Progenitor cell of endocrine pancreas (in vitro differentiated cells): ENCODE measurements around the gene TMEM229A. TPM values are rescaled to one million over a fixed set of nuclear protein-coding genes. Genes with fewer than 3 reads are reported as not detected.
"Not testable (repeated sequence)": the region's sequence is repeated elsewhere in the genome, so short reads cannot be mapped to it uniquely, and the experiment has no call there.

Source experiments
- DNase-seq: peaks from one replicate; pipeline ENCODE4 v3.0.0; 2021; ENCODE audit warnings: low spot score; ENCODE audit not compliant: unreplicated experiment
- H3K27ac Mint-ChIP-seq: 2 replicates; pipeline ENCODE4 v1.8.0; 2021; ENCODE audit warnings: mild to moderate bottlenecking, moderate library complexity, mixed read lengths
- H3K27me3 Mint-ChIP-seq: 2 replicates; pipeline ENCODE4 v1.8.0; 2021; ENCODE audit warnings: mixed read lengths
- H3K36me3 Mint-ChIP-seq: 2 replicates; pipeline ENCODE4 v1.8.0; 2022; ENCODE audit warnings: mixed read lengths; ENCODE audit not compliant: insufficient read depth
- H3K4me1 Mint-ChIP-seq: 2 replicates; pipeline ENCODE4 v1.8.0; 2021; ENCODE audit warnings: low read depth, mixed read lengths
- H3K4me3 Mint-ChIP-seq: 2 replicates; pipeline ENCODE4 v1.8.0; 2021; ENCODE audit warnings: low read depth, mild to moderate bottlenecking, moderate library complexity, mixed read lengths
- H3K9me3 Mint-ChIP-seq: 2 replicates; pipeline ENCODE4 v1.8.0; 2021; ENCODE audit warnings: low read depth, mixed read lengths
- total RNA-seq: library from RNA; stranded (reverse); gene quantifications from 2 replicates; pipeline ENCODE4 v1.2.1, GENCODE V29; 2021
- TF ChIP-seq, protein P1 (sequence below): fragments of 200-600 bp; sonication (generic); IDR thresholded peaks from one replicate; pipeline ENCODE4 v1.5.0; 2021; ENCODE audit warnings: antibody characterized with exemption, mild to moderate bottlenecking; ENCODE audit not compliant: unreplicated experiment

Gene TMEM229A
- total RNA-seq, 1 donor from 2014 or later, result not detected

DNA sequence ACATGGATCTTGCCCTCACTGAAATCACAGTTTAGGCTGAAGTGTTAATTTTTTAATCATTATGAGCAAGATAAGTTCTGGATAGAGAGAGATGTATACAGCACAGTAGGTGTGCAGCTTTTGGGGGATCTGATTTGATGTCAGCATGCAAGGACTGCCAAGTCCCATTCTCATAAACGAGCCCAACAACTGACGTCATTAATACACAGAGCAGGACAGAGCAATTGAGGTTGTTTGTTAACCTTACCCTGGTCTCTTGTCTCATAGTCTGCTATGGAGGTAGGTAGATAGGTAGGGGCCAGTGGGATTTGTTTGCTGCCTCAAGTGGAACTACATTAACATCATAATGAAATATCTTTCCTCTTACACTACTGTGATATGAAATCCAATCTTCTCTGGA, 8.6 kb upstream of the TMEM229A start:
- H3K36me3 Mint-ChIP-seq, result no peaks in the 10 kb centered on the region
- no peak overlapping the region for H3K4me3 Mint-ChIP-seq
- H3K27me3 Mint-ChIP-seq, result peaks cover 16% of the 10 kb centered on the region
- TF ChIP-seq, protein P1, sequence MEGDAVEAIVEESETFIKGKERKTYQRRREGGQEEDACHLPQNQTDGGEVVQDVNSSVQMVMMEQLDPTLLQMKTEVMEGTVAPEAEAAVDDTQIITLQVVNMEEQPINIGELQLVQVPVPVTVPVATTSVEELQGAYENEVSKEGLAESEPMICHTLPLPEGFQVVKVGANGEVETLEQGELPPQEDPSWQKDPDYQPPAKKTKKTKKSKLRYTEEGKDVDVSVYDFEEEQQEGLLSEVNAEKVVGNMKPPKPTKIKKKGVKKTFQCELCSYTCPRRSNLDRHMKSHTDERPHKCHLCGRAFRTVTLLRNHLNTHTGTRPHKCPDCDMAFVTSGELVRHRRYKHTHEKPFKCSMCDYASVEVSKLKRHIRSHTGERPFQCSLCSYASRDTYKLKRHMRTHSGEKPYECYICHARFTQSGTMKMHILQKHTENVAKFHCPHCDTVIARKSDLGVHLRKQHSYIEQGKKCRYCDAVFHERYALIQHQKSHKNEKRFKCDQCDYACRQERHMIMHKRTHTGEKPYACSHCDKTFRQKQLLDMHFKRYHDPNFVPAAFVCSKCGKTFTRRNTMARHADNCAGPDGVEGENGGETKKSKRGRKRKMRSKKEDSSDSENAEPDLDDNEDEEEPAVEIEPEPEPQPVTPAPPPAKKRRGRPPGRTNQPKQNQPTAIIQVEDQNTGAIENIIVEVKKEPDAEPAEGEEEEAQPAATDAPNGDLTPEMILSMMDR, result no peak
- peaks cover 12% of the 10 kb centered on the region for H3K4me1 Mint-ChIP-seq
- no peak overlapping the region for H3K27ac Mint-ChIP-seq
- no peak for DNase-seq
- no peaks in the 10 kb centered on the region for H3K9me3 Mint-ChIP-seq

DNA sequence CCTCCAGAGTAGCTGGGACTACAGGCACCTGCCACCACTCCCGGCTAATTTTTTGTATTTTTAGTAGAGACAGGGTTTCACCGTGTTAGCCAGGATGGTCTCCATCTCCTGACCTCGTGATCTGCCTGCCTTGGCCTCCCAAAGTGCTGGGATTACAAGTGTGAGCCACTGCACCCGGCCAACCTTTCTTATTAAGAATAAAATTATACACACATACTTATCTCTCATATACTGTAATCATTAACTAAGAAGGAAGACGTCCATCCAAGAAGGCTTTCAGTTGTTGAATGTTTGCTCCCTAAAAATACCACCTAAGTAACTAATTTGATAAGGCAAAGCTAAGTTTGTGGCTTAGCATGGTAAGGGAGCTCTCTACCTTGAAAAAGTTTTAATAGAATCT, 5.0 kb upstream of the TMEM229A start:
- H3K4me3 Mint-ChIP-seq, H3K4me1 Mint-ChIP-seq, H3K36me3 Mint-ChIP-seq, H3K9me3 Mint-ChIP-seq, DNase-seq, H3K27ac Mint-ChIP-seq: not testable (repeated sequence)
- H3K27me3 Mint-ChIP-seq, result peaks cover 44% of the 10 kb centered on the region

DNA sequence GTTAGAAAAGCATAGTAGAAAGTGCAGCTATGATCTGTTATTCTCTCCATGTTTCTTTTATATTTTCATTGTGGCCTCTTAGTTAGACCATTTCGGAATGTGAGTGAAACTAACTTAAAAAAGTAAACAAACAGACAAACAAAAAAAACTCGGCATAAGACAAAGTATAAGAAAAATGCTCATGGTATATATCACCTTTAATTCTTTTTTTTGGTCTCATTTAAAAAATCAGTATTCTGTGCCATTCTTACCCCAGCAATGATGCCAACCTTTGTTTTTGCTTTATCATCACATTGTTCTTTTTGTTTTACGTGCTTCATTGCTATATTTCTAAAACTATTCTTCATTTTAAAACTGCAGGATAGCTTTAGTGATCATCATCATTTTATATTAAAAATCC, 2.8 kb upstream of the TMEM229A start:
- no peak for DNase-seq
- H3K9me3 Mint-ChIP-seq, result no peaks in the 10 kb centered on the region
- H3K4me1 Mint-ChIP-seq, result peaks cover 4% of the 10 kb centered on the region
- no peak overlapping the region for H3K4me3 Mint-ChIP-seq
- H3K36me3 Mint-ChIP-seq, result no peaks in the 10 kb centered on the region
- no peak overlapping the region for H3K27ac Mint-ChIP-seq
- peaks cover 58% of the 10 kb centered on the region for H3K27me3 Mint-ChIP-seq
- TF ChIP-seq, protein P1, result no peak

DNA sequence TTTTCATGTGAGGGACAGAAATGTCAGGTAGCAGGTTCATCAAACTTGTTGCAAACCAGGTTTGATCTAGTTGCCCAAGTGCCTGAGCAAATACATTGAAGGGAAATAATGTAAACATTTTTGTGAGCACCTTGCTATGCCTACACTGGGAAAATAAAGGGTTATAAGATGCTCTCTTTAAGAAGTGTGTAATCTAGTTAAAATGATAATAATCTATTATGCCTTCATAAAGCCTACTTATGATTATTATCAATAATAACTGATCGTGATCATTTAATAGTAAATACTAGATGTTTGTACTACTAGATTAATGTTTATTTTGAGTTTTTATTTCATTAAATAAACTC, 1.9 kb upstream of the TMEM229A start:
- no peak for DNase-seq
- Mint-ChIP-seq H3K36me3 (no peaks in the 10 kb centered on the region), H3K27me3 (peaks cover 65% of the 10 kb centered on the region), H3K27ac (no peak overlapping the region), H3K4me3 (no peak overlapping the region), H3K9me3 (no peaks in the 10 kb centered on the region), H3K4me1 (peaks cover 6% of the 10 kb centered on the region)
- TF ChIP-seq, protein P1, result no peak

DNA sequence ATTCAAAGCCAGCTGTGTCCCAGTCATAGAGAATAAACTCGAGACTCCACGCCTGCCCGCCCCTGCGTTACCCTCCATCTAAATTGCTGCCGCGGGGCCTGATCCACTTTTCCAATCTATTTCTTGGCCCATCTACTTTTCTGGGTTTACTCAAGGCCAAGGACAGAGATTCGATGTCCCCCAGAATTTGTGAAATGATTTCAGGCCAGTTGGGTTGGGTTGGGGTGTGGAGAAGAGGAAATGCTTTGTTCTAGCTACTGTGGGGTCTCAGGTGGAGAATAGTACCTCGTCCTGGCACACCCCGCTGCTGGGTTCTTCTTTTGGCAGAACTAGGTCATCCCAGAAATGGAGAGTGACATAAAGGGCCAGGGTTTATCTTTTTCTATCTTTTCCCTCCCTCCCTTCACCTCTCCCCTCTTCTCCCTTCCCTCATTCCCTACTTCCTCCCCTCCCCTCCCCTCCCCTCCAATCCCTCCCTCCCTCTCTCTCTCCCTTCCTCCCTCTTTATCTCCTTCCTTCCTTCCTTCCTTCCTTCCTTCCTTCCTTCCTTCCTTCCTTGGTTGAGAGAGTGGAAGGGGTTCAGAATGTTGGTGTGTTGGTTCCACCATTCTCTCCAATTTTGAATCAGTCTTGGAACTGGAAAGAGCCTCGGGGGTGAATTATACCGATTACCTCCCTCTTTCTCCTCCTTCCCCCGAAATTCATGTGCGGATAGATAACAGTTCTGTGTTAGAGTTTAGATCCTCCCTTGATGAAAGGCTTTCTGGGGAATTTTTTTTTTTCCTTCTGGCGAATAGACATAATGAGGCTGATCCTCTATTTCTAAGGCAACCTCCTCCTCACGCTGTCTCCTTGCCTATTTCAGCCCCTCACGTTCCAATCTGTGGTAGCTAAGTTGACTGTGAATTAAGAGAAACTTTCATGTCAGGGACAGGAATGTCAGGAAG, 1.2 kb upstream of the TMEM229A start:
- Mint-ChIP-seq H3K27ac (no peak overlapping the region), H3K9me3 (no peaks in the 10 kb centered on the region), H3K27me3 (peaks cover 65% of the 10 kb centered on the region), H3K4me3 (peak overlapping the region; percentile 71), H3K36me3 (no peaks in the 10 kb centered on the region), H3K4me1 (peaks cover 12% of the 10 kb centered on the region)
- DNase-seq, result no peak
- TF ChIP-seq, protein P1, result no peak
